ENCODE data around the gene EAF1. TPM values are rescaled to one million over a fixed set of nuclear protein-coding genes. Genes with fewer than 3 reads are reported as not detected.

The EAF1 gene
- total and polyA plus RNA-seq, 2 of the 8 experiments (the other 6 are each of a cell fraction or from before 2014, with no cell fraction given): 13.9 to 26.8 TPM

DNA sequence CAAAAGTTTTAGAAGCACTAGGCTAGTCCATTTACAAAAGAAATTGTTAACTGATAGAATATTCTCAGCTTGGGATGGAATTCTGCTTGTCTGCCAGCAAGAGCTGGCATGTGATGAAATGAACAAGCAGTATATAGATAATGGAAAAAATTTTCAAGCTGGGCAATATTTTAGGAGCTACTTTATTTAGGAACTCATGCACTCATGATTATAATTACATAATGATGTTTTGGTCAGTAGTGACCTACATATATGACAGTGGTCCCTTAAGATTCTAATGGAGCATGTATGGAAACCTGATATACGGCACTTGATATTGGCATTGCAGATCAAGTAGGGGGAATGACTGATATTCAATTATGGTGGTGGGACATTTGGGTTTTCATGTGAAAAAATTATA lies 6.1 kb downstream of the EAF1 start:
- Histone ChIP-seq H4K20me1 (replicated peaks in 1 of 2; ENCODE audit: control insufficient read depth in 1 of 2, insufficient read depth in 2 of 2, low read length in 2 of 2) (peaks cover 0 to 2% of the 10 kb centered on the region in 2 experiments), H3K14ac (ENCODE audit: insufficient read length) (no peak overlapping the region), H3K56ac (replicated peaks; ENCODE audit: insufficient read length, low read depth, low read length) (no peak overlapping the region), H3K9ac (replicated peaks in 1 of 4; ENCODE audit: extremely low read depth in 1 of 4, low read depth in 3 of 4, low read length in 3 of 4) (no peak overlapping the region), H2BK12ac (ENCODE audit: low read depth, low read length) (no peak overlapping the region), H2BK15ac (ENCODE audit: low read length) (no peak overlapping the region), H2BK5ac (ENCODE audit: low read depth, low read length) (no peak overlapping the region), H2AK5ac (ENCODE audit: low read depth, low read length) (no peak overlapping the region), H2BK120ac (replicated peaks; ENCODE audit: low read depth, low read length) (no peak overlapping the region), H3K36me3 (ENCODE audit: control insufficient read depth in 2 of 4, insufficient read depth in 4 of 4, low read length in 3 of 4) (peaks cover 16 to 69% (median 45%) of the 10 kb centered on the region in 4 experiments), H2BK20ac (ENCODE audit: low read length) (no peak overlapping the region), H3K27ac (ENCODE audit: low read depth, low read length) (no peak overlapping the region), H3K4me3 (ENCODE audit: extremely low read depth in 1 of 4, insufficient read depth in 2 of 4, low read depth in 3 of 4, low read length in 4 of 4) (no peak overlapping the region), H3K23ac (ENCODE audit: insufficient read length) (no peak overlapping the region), H3K23me2 (ENCODE audit: low read depth, low read length) (no peaks in the 10 kb centered on the region; the same call in 1 of the 2 replicates), H3K18ac (ENCODE audit: extremely low read depth, low read length) (no peak overlapping the region), H2AFZ (ENCODE audit: low read length) (no peak overlapping the region), H4K5ac (ENCODE audit: insufficient read length, low read depth, low read length) (no peak overlapping the region), H3K27me3 (replicated peaks in 1 of 4; ENCODE audit: control insufficient read depth in 3 of 4, extremely low read depth in 1 of 4, insufficient read depth in 3 of 4, low read length in 3 of 4) (no peaks in the 10 kb centered on the region), H3K4me2 (ENCODE audit: insufficient read depth in 1 of 2, low read depth in 2 of 2, low read length in 2 of 2) (no peak overlapping the region), H3K4ac (replicated peaks; ENCODE audit: insufficient read length, low read depth, low read length) (no peak overlapping the region), H4K8ac (ENCODE audit: extremely low read depth, insufficient read depth, low read length) (no peak overlapping the region), H3K9me3 (ENCODE audit: insufficient read depth in 2 of 2, low read depth in 1 of 2, low read length in 1 of 2) (no peaks in the 10 kb centered on the region), H3K79me1 (ENCODE audit: low read depth, low read length) (peaks cover 2% of the 10 kb centered on the region; the same call in 1 of the 2 replicates), H3K4me1 (replicated peaks in 1 of 4; ENCODE audit: control insufficient read depth in 3 of 4, insufficient read depth in 4 of 4, low read length in 3 of 4) (peaks cover 0 to 5% (median 3%) of the 10 kb centered on the region in 4 experiments; a peak in 5 of 7 replicates), H3K79me2 (ENCODE audit: control insufficient read depth in 1 of 2, insufficient read depth in 2 of 2, low read length in 2 of 2) (peaks cover 6 to 21% of the 10 kb centered on the region in 2 experiments), H4K91ac (replicated peaks; ENCODE audit: insufficient read length, low read length) (no peak overlapping the region)
- ChIA-PET POLR2A (ENCODE audit: partially characterized antibody) (interaction anchor here (1.1 kb wide), 1 partner anchor 15 kb away, joined by 4 read pairs; no protein-coding TSS in a partner anchor), CTCF (ENCODE audit: partially characterized antibody) (interaction anchor here (0.6 to 2.6 kb wide), 4 partner anchors 28 to 124 kb away, joined by 3 to 11 read pairs (median 5); no protein-coding TSS in a partner anchor)
- FAIRE-seq (no peak), DNase-seq (ENCODE audit: low read depth in 1 of 2, low spot score in 2 of 2) (no peak)
- 92% methylated on average over 1 of the region's 1 CpG; no CpG with 5 or more reads in 1 of the 2 experiments for WGBS, 2 experiments (ENCODE audit: extremely low coverage in 1 of 2, insufficient coverage in 1 of 2, insufficient read length in 1 of 2, insufficient replicate concordance in 2 of 2, low coverage in 1 of 2, low lambda C conversion rate in 2 of 2, missing lambda C conversion rate in 1 of 2)
- TF ChIP-seq RNF2 (IDR thresholded peaks at IDR 0.05; ENCODE audit: borderline replicate concordance, low read depth, low read length, missing control alignments, poor library complexity, severe bottlenecking) (no peak), RAD21 (IDR thresholded peaks at IDR 0.05 in 1 of 2, conservative IDR thresholded peaks at IDR 0.05 in 1 of 2; ENCODE audit: low read depth in 2 of 2, low read length in 2 of 2) (no peak), TAF1 (IDR thresholded peaks at IDR 0.05; ENCODE audit: low read depth, low read length) (no peak), SAP30 (IDR thresholded peaks at IDR 0.05; ENCODE audit: insufficient read depth, insufficient replicate concordance, low read length) (no peak), CREB1 (IDR thresholded peaks at IDR 0.05) (no peak), HDAC6 (IDR thresholded peaks at IDR 0.05; ENCODE audit: low read depth, low read length) (no peak), SIRT6 (IDR thresholded peaks at IDR 0.05; ENCODE audit: low read length) (no peak), ASH2L (IDR thresholded peaks at IDR 0.05; ENCODE audit: low read length) (no peak), SP1 (IDR thresholded peaks at IDR 0.05; ENCODE audit: low read depth, low read length) (no peak), SRF (IDR thresholded peaks at IDR 0.05; ENCODE audit: low read depth, low read length) (no peak), TEAD4 (IDR thresholded peaks at IDR 0.05; ENCODE audit: low read depth, low read length) (no peak), GTF2F1 (IDR thresholded peaks at IDR 0.05; ENCODE audit: borderline replicate concordance, low read depth, low read length) (no peak)
- TF ChIP-seq, protein P1, sequence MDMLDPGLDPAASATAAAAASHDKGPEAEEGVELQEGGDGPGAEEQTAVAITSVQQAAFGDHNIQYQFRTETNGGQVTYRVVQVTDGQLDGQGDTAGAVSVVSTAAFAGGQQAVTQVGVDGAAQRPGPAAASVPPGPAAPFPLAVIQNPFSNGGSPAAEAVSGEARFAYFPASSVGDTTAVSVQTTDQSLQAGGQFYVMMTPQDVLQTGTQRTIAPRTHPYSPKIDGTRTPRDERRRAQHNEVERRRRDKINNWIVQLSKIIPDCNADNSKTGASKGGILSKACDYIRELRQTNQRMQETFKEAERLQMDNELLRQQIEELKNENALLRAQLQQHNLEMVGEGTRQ (IDR thresholded peaks at IDR 0.05; ENCODE audit: low read length): no peak

Measured in H1 (cell line).